ENCODE data around the gene NKX6-2.
"Not testable (repeated sequence)": the region's sequence is repeated elsewhere in the genome, so short reads cannot be mapped to it uniquely, and the experiment has no call there.

- TF ChIP-seq, protein P1, sequence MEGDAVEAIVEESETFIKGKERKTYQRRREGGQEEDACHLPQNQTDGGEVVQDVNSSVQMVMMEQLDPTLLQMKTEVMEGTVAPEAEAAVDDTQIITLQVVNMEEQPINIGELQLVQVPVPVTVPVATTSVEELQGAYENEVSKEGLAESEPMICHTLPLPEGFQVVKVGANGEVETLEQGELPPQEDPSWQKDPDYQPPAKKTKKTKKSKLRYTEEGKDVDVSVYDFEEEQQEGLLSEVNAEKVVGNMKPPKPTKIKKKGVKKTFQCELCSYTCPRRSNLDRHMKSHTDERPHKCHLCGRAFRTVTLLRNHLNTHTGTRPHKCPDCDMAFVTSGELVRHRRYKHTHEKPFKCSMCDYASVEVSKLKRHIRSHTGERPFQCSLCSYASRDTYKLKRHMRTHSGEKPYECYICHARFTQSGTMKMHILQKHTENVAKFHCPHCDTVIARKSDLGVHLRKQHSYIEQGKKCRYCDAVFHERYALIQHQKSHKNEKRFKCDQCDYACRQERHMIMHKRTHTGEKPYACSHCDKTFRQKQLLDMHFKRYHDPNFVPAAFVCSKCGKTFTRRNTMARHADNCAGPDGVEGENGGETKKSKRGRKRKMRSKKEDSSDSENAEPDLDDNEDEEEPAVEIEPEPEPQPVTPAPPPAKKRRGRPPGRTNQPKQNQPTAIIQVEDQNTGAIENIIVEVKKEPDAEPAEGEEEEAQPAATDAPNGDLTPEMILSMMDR (IDR thresholded peaks at IDR 0.05) = not testable (repeated sequence)
- TF ChIP-seq POLR2A (IDR thresholded peaks at IDR 0.05) = not testable (repeated sequence)
Observed at GRCh38 chr10:132743196-132743924, 42.6 kb downstream of the NKX6-2 start.
